Measurements from ENCODE around the gene GJB1. TPM values are rescaled to one million over a fixed set of nuclear protein-coding genes. Genes with fewer than 3 reads are reported as not detected.

The GJB1 gene
- total RNA-seq, 2 donors from 2014 or later, result not detected

DNA sequence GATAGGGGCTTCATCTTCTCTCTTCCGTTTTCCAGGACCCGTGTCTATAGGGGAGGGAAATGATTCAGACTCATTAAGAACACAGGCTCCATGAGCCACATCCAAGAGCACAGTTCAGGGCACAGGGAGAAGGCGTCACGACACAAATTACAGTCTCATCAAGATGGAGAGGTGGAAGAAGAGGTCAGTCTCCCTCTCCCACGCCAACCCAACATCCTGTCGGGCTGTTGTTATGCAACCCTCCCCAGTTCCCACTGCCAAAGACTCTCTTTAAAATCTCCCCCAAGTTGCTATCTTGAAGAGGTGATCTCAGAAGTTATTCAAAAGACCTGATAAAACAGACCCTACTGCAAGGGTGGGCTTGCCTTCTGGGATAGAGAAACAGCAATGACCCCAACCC lies 18.3 kb downstream of the GJB1 start:
- Histone ChIP-seq H3K4me3 (no peak overlapping the region), H3K27ac (no peak overlapping the region), H3K9me3 (no peaks in the 10 kb centered on the region), H3K4me1 (no peaks in the 10 kb centered on the region), H3K36me3 (peaks cover 13% of the 10 kb centered on the region), H3K27me3 (no peaks in the 10 kb centered on the region)
- TF ChIP-seq, protein P1, sequence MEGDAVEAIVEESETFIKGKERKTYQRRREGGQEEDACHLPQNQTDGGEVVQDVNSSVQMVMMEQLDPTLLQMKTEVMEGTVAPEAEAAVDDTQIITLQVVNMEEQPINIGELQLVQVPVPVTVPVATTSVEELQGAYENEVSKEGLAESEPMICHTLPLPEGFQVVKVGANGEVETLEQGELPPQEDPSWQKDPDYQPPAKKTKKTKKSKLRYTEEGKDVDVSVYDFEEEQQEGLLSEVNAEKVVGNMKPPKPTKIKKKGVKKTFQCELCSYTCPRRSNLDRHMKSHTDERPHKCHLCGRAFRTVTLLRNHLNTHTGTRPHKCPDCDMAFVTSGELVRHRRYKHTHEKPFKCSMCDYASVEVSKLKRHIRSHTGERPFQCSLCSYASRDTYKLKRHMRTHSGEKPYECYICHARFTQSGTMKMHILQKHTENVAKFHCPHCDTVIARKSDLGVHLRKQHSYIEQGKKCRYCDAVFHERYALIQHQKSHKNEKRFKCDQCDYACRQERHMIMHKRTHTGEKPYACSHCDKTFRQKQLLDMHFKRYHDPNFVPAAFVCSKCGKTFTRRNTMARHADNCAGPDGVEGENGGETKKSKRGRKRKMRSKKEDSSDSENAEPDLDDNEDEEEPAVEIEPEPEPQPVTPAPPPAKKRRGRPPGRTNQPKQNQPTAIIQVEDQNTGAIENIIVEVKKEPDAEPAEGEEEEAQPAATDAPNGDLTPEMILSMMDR (IDR thresholded peaks at IDR 0.05), result no peak
- DNase-seq (ENCODE audit: low spot score), result no peak

DNA sequence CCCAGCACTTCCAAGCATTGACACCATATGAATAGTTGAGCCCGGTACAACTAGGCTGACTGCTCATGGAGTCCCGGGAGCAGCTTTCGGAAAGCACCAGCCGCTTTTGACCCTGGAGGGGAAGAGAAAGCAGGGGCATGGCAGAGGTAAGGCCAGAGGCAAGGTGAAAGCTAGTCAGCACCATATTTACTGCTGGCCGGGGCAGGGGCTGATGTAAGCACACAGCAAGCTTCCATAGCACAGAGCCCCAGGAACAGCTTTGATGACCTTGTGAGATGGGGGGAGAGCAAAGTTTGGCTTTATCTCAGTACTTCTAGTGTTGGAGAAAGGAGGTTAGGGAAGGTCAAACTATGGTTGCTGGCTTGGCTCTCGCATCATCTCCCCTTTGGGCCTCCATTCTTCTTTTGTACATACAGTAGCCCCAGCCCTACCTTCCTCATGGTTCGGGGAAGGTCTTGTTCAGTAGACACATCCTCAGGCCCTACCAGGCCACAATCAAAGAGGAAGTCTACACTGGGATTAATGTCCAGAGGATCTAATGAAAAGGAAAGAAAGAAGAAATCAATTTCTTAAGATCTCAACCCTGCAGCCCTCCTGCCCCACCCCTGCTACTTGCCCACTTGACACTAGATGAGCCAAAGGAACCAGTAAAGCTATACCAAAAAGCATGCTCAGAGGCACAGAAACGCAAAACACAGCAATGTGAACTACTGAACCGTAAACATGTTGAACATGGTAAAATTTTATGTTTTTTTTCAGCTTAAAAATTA lies 21.5 kb downstream of the GJB1 start:
- no peaks in the 10 kb centered on the region for H3K9me3 ChIP-seq
- TF ChIP-seq, protein P1 (IDR thresholded peaks at IDR 0.05), result no peak
- H3K27me3 ChIP-seq, result no peaks in the 10 kb centered on the region
- no peak overlapping the region for H3K27ac ChIP-seq
- H3K4me1 ChIP-seq, result no peaks in the 10 kb centered on the region
- H3K4me3 ChIP-seq, result no peak overlapping the region
- H3K36me3 ChIP-seq, result peaks cover 25% of the 10 kb centered on the region
- DNase-seq (ENCODE audit: low spot score), result no peak

DNA sequence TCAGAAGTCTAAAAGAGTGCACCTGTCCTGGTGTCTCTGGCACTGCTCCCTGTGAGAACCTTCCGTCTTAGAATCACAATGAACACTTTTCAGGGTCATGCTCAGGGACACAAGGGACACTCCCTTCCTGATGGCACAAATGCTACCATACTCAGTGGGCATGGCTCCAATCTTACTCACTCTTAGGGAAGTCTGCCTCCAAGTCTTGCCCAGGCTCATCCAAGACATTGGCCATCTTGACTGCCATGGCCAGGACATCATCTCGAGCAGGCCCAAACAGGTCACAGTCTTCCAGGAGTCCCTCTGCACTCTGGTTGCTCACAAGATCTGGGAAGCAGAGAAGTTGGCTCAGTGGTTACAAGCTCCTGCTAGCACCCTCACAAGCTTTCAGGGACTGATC lies 22.1 kb downstream of the GJB1 start:
- Histone ChIP-seq H3K4me1 (no peaks in the 10 kb centered on the region), H3K27ac (no peak overlapping the region), H3K9me3 (no peaks in the 10 kb centered on the region), H3K36me3 (peaks cover 26% of the 10 kb centered on the region), H3K4me3 (no peak overlapping the region), H3K27me3 (no peaks in the 10 kb centered on the region)
- DNase-seq (ENCODE audit: low spot score), result no peak
- TF ChIP-seq, protein P1 (IDR thresholded peaks at IDR 0.05), result no peak

DNA sequence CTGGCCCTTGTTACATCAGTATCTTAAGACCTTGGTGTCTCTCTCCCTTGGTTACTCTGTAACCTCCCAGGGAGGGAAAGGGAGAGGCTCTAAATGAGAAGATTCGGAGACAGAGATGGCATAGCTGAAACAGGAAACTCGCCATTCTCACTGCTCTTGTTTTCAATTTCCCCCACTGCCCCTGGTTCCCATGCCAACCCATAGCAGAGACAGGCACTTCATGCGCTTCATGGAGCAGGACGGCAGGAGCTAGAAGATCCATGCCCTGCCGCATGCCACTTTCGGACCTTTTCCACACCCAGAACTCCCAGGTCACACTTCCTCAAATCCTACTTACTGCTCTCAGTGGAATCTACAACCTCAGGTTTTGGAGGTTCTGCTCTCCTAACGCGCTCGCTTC lies 27.8 kb downstream of the GJB1 start:
- Histone ChIP-seq H3K27ac (no peak overlapping the region), H3K36me3 (peaks cover 13% of the 10 kb centered on the region)

DNA sequence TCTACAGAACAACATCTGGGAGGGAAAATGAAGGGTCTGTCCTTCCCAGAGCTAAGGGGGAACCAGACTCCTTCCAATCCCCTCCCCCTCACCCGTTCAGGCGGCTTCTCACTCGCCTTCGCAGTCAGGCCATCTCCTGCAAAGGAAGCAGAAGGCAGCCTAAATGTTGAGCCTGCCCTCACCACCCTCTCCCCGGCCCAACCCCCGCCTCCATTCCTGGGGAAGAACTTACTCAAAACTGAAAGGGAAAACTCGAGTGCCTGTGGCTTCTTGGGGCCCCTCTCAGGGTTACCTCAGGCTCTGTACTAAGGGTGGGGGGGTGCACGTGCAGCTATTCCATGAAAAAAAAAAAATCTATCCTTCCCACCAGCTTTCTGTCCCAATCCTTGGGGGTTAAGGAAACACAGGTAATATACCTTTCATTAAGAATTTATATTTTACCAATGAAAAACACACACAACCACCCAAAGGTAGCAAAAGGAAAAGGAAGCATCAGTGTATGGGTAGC lies 28.5 kb downstream of the GJB1 start:
- Histone ChIP-seq H3K27me3 (no peaks in the 10 kb centered on the region), H3K4me3 (no peak overlapping the region), H3K36me3 (peaks cover 13% of the 10 kb centered on the region), H3K27ac (no peak overlapping the region), H3K4me1 (peaks cover 0 to 15% of the 10 kb centered on the region in 2 donors), H3K9me3 (no peaks in the 10 kb centered on the region)
- DNase-seq (ENCODE audit: low spot score), result no peak
- TF ChIP-seq, protein P1 (IDR thresholded peaks at IDR 0.05), result no peak

More for the DNA sequence above, 27.8 kb downstream of the GJB1 start:
- no peak for DNase-seq (ENCODE audit: low spot score)
- Histone ChIP-seq H3K4me3 (no peak overlapping the region), H3K27me3 (no peaks in the 10 kb centered on the region), H3K4me1 (peaks cover 0 to 15% of the 10 kb centered on the region in 2 donors), H3K9me3 (no peaks in the 10 kb centered on the region)
- TF ChIP-seq, protein P1 (IDR thresholded peaks at IDR 0.05), result no peak
